ENCODE results near the gene TMPRSS11F. TPM values are rescaled to one million over a fixed set of nuclear protein-coding genes. Genes with fewer than 3 reads are reported as not detected.
"Not testable (repeated sequence)": the region's sequence is repeated elsewhere in the genome, so short reads cannot be mapped to it uniquely, and the experiment has no call there.

TMPRSS11F gene
- polyA plus RNA-seq (2014; cell fraction: cytosol; rRNA removed) = not detected in 2 replicates
- polyA plus RNA-seq (2014; cell fraction: nucleus; rRNA removed) = not detected in 2 replicates

- DNase-seq (ENCODE audit: low spot score) = no peak
These were observed at the start of gene TMPRSS11F for GRCh38 chr4:68129793-68130192. Gene TMPRSS11F (minus strand): TSS chr4:68129869. CDS start chr4:68129820, 49 bp downstream.

GRCh38 chr4:68176904-68177303, 47.2 kb upstream of the TMPRSS11F start:
- no peak for DNase-seq (ENCODE audit: low spot score)

GRCh38 chr4:68176500-68176899, 46.8 kb upstream of the TMPRSS11F start:
- no peak for DNase-seq (ENCODE audit: low spot score)

- peak; percentile 51 for DNase-seq (ENCODE audit: low spot score)
These were observed 46.0 kb upstream of the TMPRSS11F start for GRCh38 chr4:68175562-68176155.

- not testable (repeated sequence) for DNase-seq (ENCODE audit: low spot score)
These were observed 44.7 kb upstream of the TMPRSS11F start for GRCh38 chr4:68174389-68174788.

- not testable (repeated sequence) for DNase-seq (ENCODE audit: low spot score)
These were observed 42.5 kb upstream of the TMPRSS11F start for GRCh38 chr4:68172147-68172546.

- no peak for DNase-seq (ENCODE audit: low spot score)
These were observed 38.0 kb upstream of the TMPRSS11F start for GRCh38 chr4:68167706-68168105.

- no peak for DNase-seq (ENCODE audit: low spot score)
These were observed 37.5 kb upstream of the TMPRSS11F start for GRCh38 chr4:68167166-68167565.

GRCh38 chr4:68163754-68164153, 34.1 kb upstream of the TMPRSS11F start:
- no peak for DNase-seq (ENCODE audit: low spot score)

GRCh38 chr4:68162196-68162595, 32.5 kb upstream of the TMPRSS11F start:
- DNase-seq (ENCODE audit: low spot score) = no peak

GRCh38 chr4:68152411-68152810, 22.7 kb upstream of the TMPRSS11F start:
- no peak for DNase-seq (ENCODE audit: low spot score)

- no peak for DNase-seq (ENCODE audit: low spot score)
These were observed 19.4 kb upstream of the TMPRSS11F start for GRCh38 chr4:68148800-68149685.

GRCh38 chr4:68147079-68147478, 17.4 kb upstream of the TMPRSS11F start:
- DNase-seq (ENCODE audit: low spot score) = no peak

- DNase-seq (ENCODE audit: low spot score) = no peak
These were observed 15.6 kb upstream of the TMPRSS11F start for GRCh38 chr4:68145261-68145660.

- DNase-seq (ENCODE audit: low spot score) = no peak
These were observed 12.2 kb upstream of the TMPRSS11F start for GRCh38 chr4:68141852-68142251.

GRCh38 chr4:68132342-68132741, 2.7 kb upstream of the TMPRSS11F start:
- DNase-seq (ENCODE audit: low spot score) = no peak

GRCh38 chr4:68124262-68124661, 5.4 kb downstream of the TMPRSS11F start:
- no peak for DNase-seq (ENCODE audit: low spot score)

- no peak for DNase-seq (ENCODE audit: low spot score)
These were observed 6.1 kb downstream of the TMPRSS11F start for GRCh38 chr4:68123525-68123924.

GRCh38 chr4:68119921-68120320, 9.7 kb downstream of the TMPRSS11F start:
- no peak for DNase-seq (ENCODE audit: low spot score)

GRCh38 chr4:68110441-68110840, 19.2 kb downstream of the TMPRSS11F start:
- no peak for DNase-seq (ENCODE audit: low spot score)

GRCh38 chr4:68109868-68110267, 19.8 kb downstream of the TMPRSS11F start:
- DNase-seq (ENCODE audit: low spot score) = no peak

- DNase-seq (ENCODE audit: low spot score) = no peak
These were observed 46.9 kb downstream of the TMPRSS11F start for GRCh38 chr4:68082758-68083157.

- no peak for DNase-seq (ENCODE audit: low spot score)
These were observed 49.7 kb downstream of the TMPRSS11F start for GRCh38 chr4:68079928-68080327.
